HG03575 (cell line): Measurements from ENCODE around the gene SLC22A12.

Experiments used
- ATAC-seq: cut with Tn5 transposase; IDR thresholded peaks from one replicate; pipeline ENCODE4 v1.9.1; 2021; ENCODE audit not compliant: unreplicated experiment, insufficient number of reproducible peaks, low FRiP score; ENCODE audit errors: extremely low read depth

SLC22A12 gene

GRCh38 chr11:64600281-64600992 lies 9.4 kb downstream of the SLC22A12 start:
- no peak for ATAC-seq

GRCh38 chr11:64601605-64602465 lies 10.8 kb downstream of the SLC22A12 start:
- ATAC-seq: no peak

- no peak for ATAC-seq
Measured at GRCh38 chr11:64602466-64603070, 11.5 kb downstream of the SLC22A12 start.

GRCh38 chr11:64603411-64604110 lies 12.5 kb downstream of the SLC22A12 start:
- ATAC-seq: no peak

- no peak for ATAC-seq
Measured at GRCh38 chr11:64604458-64605243, 13.6 kb downstream of the SLC22A12 start.

GRCh38 chr11:64605244-64605560 lies 14.2 kb downstream of the SLC22A12 start:
- no peak for ATAC-seq

GRCh38 chr11:64605656-64606585 lies 14.9 kb downstream of the SLC22A12 start:
- ATAC-seq: no peak

- ATAC-seq: no peak
Measured at GRCh38 chr11:64606796-64607380, 15.9 kb downstream of the SLC22A12 start.

GRCh38 chr11:64607381-64607985 lies 16.5 kb downstream of the SLC22A12 start:
- no peak for ATAC-seq

GRCh38 chr11:64608046-64608445 lies 17.0 kb downstream of the SLC22A12 start:
- no peak for ATAC-seq

GRCh38 chr11:64608636-64609035 lies 17.6 kb downstream of the SLC22A12 start:
- no peak for ATAC-seq

GRCh38 chr11:64609436-64610047 lies 18.5 kb downstream of the SLC22A12 start:
- ATAC-seq: no peak

- no peak for ATAC-seq
Measured at GRCh38 chr11:64610596-64610995, 19.6 kb downstream of the SLC22A12 start.

- no peak for ATAC-seq
Measured at GRCh38 chr11:64611176-64611575, 20.2 kb downstream of the SLC22A12 start.

GRCh38 chr11:64611869-64612646 lies 21.0 kb downstream of the SLC22A12 start:
- ATAC-seq: no peak

- no peak for ATAC-seq
Measured at GRCh38 chr11:64613648-64614047, 22.6 kb downstream of the SLC22A12 start.
